HEK293 (cell line): ENCODE data around the gene TMEM51.

ENCODE experiments used
- ATF2 ChIP-seq: fragments of 450-650 bp; formaldehyde crosslinking; IDR thresholded peaks from 2 replicates; pipeline ENCODE4 v1.5.1; 2016; ENCODE audit warnings: missing biosample characterization, missing genetic modification characterization, low read depth
- BCL11B ChIP-seq: fragments of 450-650 bp; formaldehyde crosslinking; IDR thresholded peaks from 2 replicates; pipeline ENCODE4 v1.5.1; 2016; ENCODE audit warnings: low read depth, missing biosample characterization, missing genetic modification characterization
- GLI4 ChIP-seq: fragments of 450-650 bp; formaldehyde crosslinking; IDR thresholded peaks from 2 replicates; pipeline ENCODE4 v1.5.1; 2016; ENCODE audit warnings: missing biosample characterization, missing genetic modification characterization
- GLIS1 ChIP-seq: fragments of 450-650 bp; formaldehyde crosslinking; IDR thresholded peaks from 2 replicates; pipeline ENCODE4 v1.5.1; 2016; ENCODE audit warnings: missing biosample characterization, missing genetic modification characterization
- KLF1 ChIP-seq: fragments of 450-650 bp; formaldehyde crosslinking; IDR thresholded peaks from 2 replicates; pipeline ENCODE4 v1.5.1; 2016; ENCODE audit warnings: missing biosample characterization, missing genetic modification characterization
- KLF17 ChIP-seq: fragments of 450-650 bp; formaldehyde crosslinking; IDR thresholded peaks from 2 replicates; pipeline ENCODE4 v1.5.1; 2016; ENCODE audit warnings: missing biosample characterization, missing genetic modification characterization
- OVOL3 ChIP-seq: fragments of 450-650 bp; formaldehyde crosslinking; IDR thresholded peaks from 2 replicates; pipeline ENCODE4 v1.5.1; 2016; ENCODE audit warnings: missing biosample characterization, missing genetic modification characterization
- PRDM2 ChIP-seq: fragments of 450-650 bp; formaldehyde crosslinking; IDR thresholded peaks from 2 replicates; pipeline ENCODE4 v1.5.1; 2016; ENCODE audit warnings: missing biosample characterization, missing genetic modification characterization, borderline replicate concordance
- RBAK ChIP-seq: fragments of 450-650 bp; formaldehyde crosslinking; IDR thresholded peaks from 2 replicates; pipeline ENCODE4 v1.5.1; 2016; ENCODE audit warnings: missing biosample characterization, missing genetic modification characterization
- SCRT2 ChIP-seq: fragments of 450-650 bp; formaldehyde crosslinking; IDR thresholded peaks from 2 replicates; pipeline ENCODE4 v1.5.1; 2016; ENCODE audit warnings: missing biosample characterization, missing genetic modification characterization
- WT1 ChIP-seq: fragments of 450-650 bp; formaldehyde crosslinking; IDR thresholded peaks from 2 replicates; pipeline ENCODE4 v1.5.1; 2016; ENCODE audit warnings: missing biosample characterization, missing genetic modification characterization
- ZBTB10 ChIP-seq: fragments of 450-650 bp; formaldehyde crosslinking; IDR thresholded peaks from 2 replicates; pipeline ENCODE4 v1.5.1; 2016; ENCODE audit warnings: missing biosample characterization, missing genetic modification characterization
- ZBTB48 ChIP-seq: fragments of 450-650 bp; formaldehyde crosslinking; IDR thresholded peaks from 2 replicates; pipeline ENCODE4 v1.5.1; 2016; ENCODE audit warnings: missing biosample characterization, missing genetic modification characterization
- ZIC2 ChIP-seq: fragments of 450-650 bp; formaldehyde crosslinking; IDR thresholded peaks from 2 replicates; pipeline ENCODE4 v1.5.1; 2016; ENCODE audit warnings: missing biosample characterization, missing genetic modification characterization
- ZNF112 ChIP-seq: fragments of 450-650 bp; formaldehyde crosslinking; IDR thresholded peaks from 2 replicates; pipeline ENCODE4 v1.5.0; 2017; ENCODE audit warnings: missing biosample characterization, missing genetic modification characterization
- ZNF132 ChIP-seq: fragments of 450-650 bp; formaldehyde crosslinking; IDR thresholded peaks from 2 replicates; pipeline ENCODE4 v1.5.1; 2017; ENCODE audit warnings: missing biosample characterization, missing genetic modification characterization, borderline replicate concordance
- ZNF155 ChIP-seq: fragments of 450-650 bp; formaldehyde crosslinking; IDR thresholded peaks from 2 replicates; pipeline ENCODE4 v1.5.1; 2016; ENCODE audit warnings: missing biosample characterization, missing genetic modification characterization
- ZNF18 ChIP-seq: fragments of 450-650 bp; formaldehyde crosslinking; IDR thresholded peaks from 2 replicates; pipeline ENCODE4 v1.5.1; 2016; ENCODE audit warnings: missing biosample characterization, missing genetic modification characterization
- ZNF214 ChIP-seq: fragments of 450-650 bp; formaldehyde crosslinking; IDR thresholded peaks from 2 replicates; pipeline ENCODE4 v1.5.1; 2017; ENCODE audit warnings: missing biosample characterization, mild to moderate bottlenecking, missing genetic modification characterization, borderline replicate concordance
- ZNF223 ChIP-seq: fragments of 450-650 bp; formaldehyde crosslinking; IDR thresholded peaks from 2 replicates; pipeline ENCODE4 v1.5.1; 2016; ENCODE audit warnings: missing biosample characterization, missing genetic modification characterization
- ZNF335 ChIP-seq: fragments of 450-650 bp; formaldehyde crosslinking; conservative IDR thresholded peaks from 2 replicates; pipeline ENCODE4 v1.5.1; 2016; ENCODE audit warnings: missing biosample characterization, missing genetic modification characterization
- ZNF549 ChIP-seq: fragments of 450-650 bp; IDR thresholded peaks from 2 replicates; pipeline ENCODE4 v1.5.1; 2018; ENCODE audit warnings: missing biosample characterization, missing genetic modification characterization, mild to moderate bottlenecking, inconsistent platforms, moderate library complexity
- ZNF558 ChIP-seq: fragments of 450-650 bp; formaldehyde crosslinking; IDR thresholded peaks from 2 replicates; pipeline ENCODE4 v1.5.1; 2016; ENCODE audit warnings: missing biosample characterization, missing genetic modification characterization
- ZNF560 ChIP-seq: fragments of 450-650 bp; formaldehyde crosslinking; IDR thresholded peaks from 2 replicates; pipeline ENCODE4 v1.5.1; 2017; ENCODE audit warnings: missing biosample characterization, missing genetic modification characterization, borderline replicate concordance
- ZSCAN18 ChIP-seq: fragments of 450-650 bp; formaldehyde crosslinking; IDR thresholded peaks from 2 replicates; pipeline ENCODE4 v1.5.1; 2016; ENCODE audit warnings: missing biosample characterization, missing genetic modification characterization
- ZXDB ChIP-seq: fragments of 450-650 bp; formaldehyde crosslinking; IDR thresholded peaks from 2 replicates; pipeline ENCODE4 v1.5.1; 2016; ENCODE audit warnings: missing biosample characterization, missing genetic modification characterization

The TMEM51 gene

GRCh38 chr1:15196807-15197530 lies 43.4 kb downstream of the TMEM51 start (continued):
- TF ChIP-seq ZNF560 (tag by site-specific recombination) (no peak), OVOL3 (tag by site-specific recombination) (no peak), KLF1 (tag by site-specific recombination) (no peak), ZNF558 (tag by site-specific recombination) (no peak), ZBTB10 (tag by site-specific recombination) (no peak), ZNF214 (tag by site-specific recombination) (no peak), RBAK (tag by site-specific recombination) (no peak), GLI4 (tag by site-specific recombination) (no peak), BCL11B (tag by site-specific recombination) (no peak), ZBTB48 (tag by site-specific recombination) (0 out of 2 replicates have a peak, but pooled peaks have one; percentile 16), KLF17 (tag by site-specific recombination) (no peak), ZNF223 (tag by site-specific recombination) (no peak), ZNF132 (tag by site-specific recombination) (no peak), PRDM2 (tag by site-specific recombination) (no peak), ZNF112 (tag by site-specific recombination) (no peak), ZNF155 (tag by site-specific recombination) (no peak), ZIC2 (peak; percentile 94), WT1 (tag by site-specific recombination) (peak; percentile 19; the same call in 1 of the 2 replicates), SCRT2 (tag by site-specific recombination) (no peak), GLIS1 (tag by site-specific recombination) (peak; percentile 45), ZNF549 (tag by site-specific recombination) (no peak), ATF2 (no peak), ZNF18 (tag by site-specific recombination) (no peak), ZXDB (tag by site-specific recombination) (no peak), ZNF335 (tag by site-specific recombination) (no peak), ZSCAN18 (no peak)
